HCT116 (cell line): ENCODE measurements around the gene ASF1A.

Experiments used
- CTCF ChIP-seq, 3 experiments: fragments of 200-600 bp in 1 of 3; sonication (generic) in 1 of 3; IDR thresholded peaks in 2 of 3; conservative IDR thresholded peaks in 1 of 3; 2 replicates each; pipeline ENCODE4 v1.5.1; 2012 to 2017; ENCODE audit warnings: low read depth in 2 of 3, low read length in 2 of 3, antibody characterized with exemption in 1 of 3, borderline replicate concordance in 1 of 3, control low read depth in 1 of 3, mild to moderate bottlenecking in 1 of 3, mixed read lengths in 1 of 3, mixed run types in 1 of 3, moderate library complexity in 1 of 3; ENCODE audit not compliant: insufficient read depth in 1 of 3
- EGR1 ChIP-seq: IDR thresholded peaks from 2 replicates; pipeline ENCODE4 v1.6.1; 2012; ENCODE audit warnings: low read depth
- ELF1 ChIP-seq: IDR thresholded peaks from 2 replicates; pipeline ENCODE4 v1.6.1; 2012; ENCODE audit warnings: low read depth, borderline replicate concordance
- EZH2 ChIP-seq: fragments of 200-600 bp; sonication (generic); IDR thresholded peaks from 2 replicates; pipeline ENCODE4 v1.6.1; 2017; ENCODE audit warnings: antibody characterized with exemption, mixed run types
- EZH2phosphoT487 ChIP-seq: fragments of 200-600 bp; IDR thresholded peaks from 2 replicates; pipeline ENCODE4 v1.6.1; 2018; ENCODE audit warnings: antibody characterized with exemption, borderline replicate concordance
- POLR2A ChIP-seq: IDR thresholded peaks from 2 replicates; pipeline ENCODE4 v1.7.0; 2011; ENCODE audit warnings: borderline replicate concordance; ENCODE audit not compliant: insufficient read depth, insufficient read length; ENCODE audit errors: extremely low read depth
- POLR2AphosphoS5 ChIP-seq: IDR thresholded peaks from 2 replicates; pipeline ENCODE4 v1.6.1; 2011; ENCODE audit warnings: mild to moderate bottlenecking, low read depth, low read length, moderate library complexity
- ZBTB33 ChIP-seq: IDR thresholded peaks from 2 replicates; pipeline ENCODE4 v1.6.1; 2011; ENCODE audit warnings: mild to moderate bottlenecking, low read length, moderate library complexity; ENCODE audit not compliant: insufficient replicate concordance; ENCODE audit errors: extremely low read depth
- TF ChIP-seq, protein P1 (sequence below): IDR thresholded peaks from 2 replicates; pipeline ENCODE4 v1.6.1; 2012

DNA sequence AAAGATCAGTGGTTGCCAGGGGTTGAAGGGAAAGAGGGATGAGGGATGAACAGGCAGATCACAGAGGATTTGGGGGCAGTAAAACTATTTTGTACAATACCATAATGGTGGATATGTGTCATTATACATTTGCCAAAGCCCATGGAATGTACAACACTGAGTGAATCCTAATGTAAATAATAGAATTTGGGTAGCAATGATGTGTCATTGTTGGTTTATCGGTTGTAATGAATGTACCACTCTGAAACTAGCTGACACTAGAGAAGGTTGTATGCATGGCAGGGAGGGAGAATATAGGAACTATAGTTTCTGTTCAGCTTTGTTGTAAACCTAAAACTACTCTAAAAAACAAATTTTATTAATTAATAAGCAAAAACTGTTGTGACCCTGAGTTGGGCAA is 17.8 kb upstream of the ASF1A start:
- TF ChIP-seq CTCF (IDR thresholded peaks at IDR 0.05 in 2 of 3, conservative IDR thresholded peaks at IDR 0.05 in 1 of 3; ENCODE audit: borderline replicate concordance in 1 of 3, insufficient read depth in 1 of 3, low read depth in 2 of 3, low read length in 2 of 3): no peak
- no peak for TF ChIP-seq ELF1
- no peak for TF ChIP-seq POLR2A
- no peak for TF ChIP-seq EZH2phosphoT487
- TF ChIP-seq EGR1: no peak
- no peak for TF ChIP-seq EZH2
- TF ChIP-seq ZBTB33: no peak
- TF ChIP-seq POLR2AphosphoS5: no peak
- TF ChIP-seq, protein P1, sequence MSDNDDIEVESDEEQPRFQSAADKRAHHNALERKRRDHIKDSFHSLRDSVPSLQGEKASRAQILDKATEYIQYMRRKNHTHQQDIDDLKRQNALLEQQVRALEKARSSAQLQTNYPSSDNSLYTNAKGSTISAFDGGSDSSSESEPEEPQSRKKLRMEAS: no peak
